Effector memory CD4-positive, alpha-beta T cell (primary cell): Measurements from ENCODE around the gene KCNK3.

Experiments used
- DNase-seq, 3 donors: peaks; one replicate each; pipeline ENCODE4 v3.0.0-alpha.2; 2020
- H3K27ac ChIP-seq: 2 replicates; pipeline ENCODE4 v1.7.0; 2013; ENCODE audit warnings: mild to moderate bottlenecking, low read length, moderate library complexity; ENCODE audit not compliant: insufficient read depth, poor library complexity, severe bottlenecking
- H3K27me3 ChIP-seq: replicated peaks from 2 replicates; pipeline ENCODE4 v1.7.0; 2013; ENCODE audit warnings: mild to moderate bottlenecking, low read length; ENCODE audit not compliant: insufficient read depth, control insufficient read depth, poor library complexity, severe bottlenecking
- H3K36me3 ChIP-seq: 2 replicates; pipeline ENCODE4 v1.7.0; 2013; ENCODE audit warnings: mild to moderate bottlenecking, low read length, moderate library complexity; ENCODE audit not compliant: control insufficient read depth, insufficient read depth
- H3K4me1 ChIP-seq: 2 replicates; pipeline ENCODE4 v1.7.0; 2013; ENCODE audit warnings: low read length, mild to moderate bottlenecking; ENCODE audit not compliant: control insufficient read depth, insufficient read depth, poor library complexity, severe bottlenecking
- H3K4me3 ChIP-seq: 2 replicates; pipeline ENCODE4 v1.7.0; 2013; ENCODE audit warnings: low read length, low read depth, mild to moderate bottlenecking; ENCODE audit not compliant: insufficient read depth, poor library complexity, severe bottlenecking
- H3K9me3 ChIP-seq: 2 replicates; pipeline ENCODE4 v1.7.0; 2013; ENCODE audit warnings: mild to moderate bottlenecking, low read length, moderate library complexity; ENCODE audit not compliant: control insufficient read depth

KCNK3 gene

DNA sequence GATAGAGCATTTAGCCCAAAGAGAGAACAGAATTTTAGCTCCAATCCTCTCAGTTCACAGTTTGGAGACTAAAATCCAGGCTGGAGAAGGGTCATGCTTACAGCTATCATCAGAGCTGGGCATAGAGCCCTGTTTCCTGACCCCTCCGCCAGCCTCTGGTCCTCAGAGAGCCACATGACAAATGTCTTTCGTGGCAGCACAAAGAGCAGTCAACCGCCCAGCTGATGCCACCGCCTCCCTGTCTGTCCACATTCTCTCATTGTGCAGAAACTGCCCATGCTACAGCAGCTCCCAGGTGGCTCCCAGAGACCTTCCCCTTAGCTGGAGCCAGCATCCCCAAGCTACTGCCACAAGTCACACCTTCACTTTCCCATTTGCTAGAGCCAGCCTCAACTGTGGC lies 7.6 kb downstream of the KCNK3 start:
- no peak for DNase-seq
- Histone ChIP-seq H3K4me1 (no peaks in the 10 kb centered on the region), H3K27ac (no peak overlapping the region), H3K36me3 (no peaks in the 10 kb centered on the region), H3K27me3 (no peaks in the 10 kb centered on the region), H3K4me3 (no peak overlapping the region), H3K9me3 (no peaks in the 10 kb centered on the region)

DNA sequence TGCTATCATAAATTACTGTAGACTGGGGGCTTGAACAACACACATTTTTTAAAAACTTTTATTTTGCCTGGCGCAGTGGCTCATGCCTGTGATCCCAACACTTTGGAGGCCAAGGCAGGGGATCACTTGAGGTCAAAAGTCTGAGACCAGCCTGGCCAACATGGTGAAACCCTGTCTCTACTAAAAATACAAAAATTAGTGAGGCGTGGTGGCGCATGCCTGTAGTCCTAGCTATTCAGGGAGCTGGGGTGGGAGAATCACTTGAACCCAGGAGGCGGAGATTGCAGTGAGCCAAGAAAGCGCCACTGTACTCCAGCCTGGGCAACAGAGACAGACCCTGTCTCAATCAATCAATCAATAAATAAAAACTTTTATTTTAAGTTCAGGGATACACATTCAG lies 9.1 kb downstream of the KCNK3 start:
- H3K4me1 ChIP-seq = no peaks in the 10 kb centered on the region
- H3K9me3 ChIP-seq = no peaks in the 10 kb centered on the region
- no peak overlapping the region for H3K4me3 ChIP-seq
- no peak overlapping the region for H3K27ac ChIP-seq
- no peaks in the 10 kb centered on the region for H3K36me3 ChIP-seq
- H3K27me3 ChIP-seq = no peaks in the 10 kb centered on the region
- no peak for DNase-seq

DNA sequence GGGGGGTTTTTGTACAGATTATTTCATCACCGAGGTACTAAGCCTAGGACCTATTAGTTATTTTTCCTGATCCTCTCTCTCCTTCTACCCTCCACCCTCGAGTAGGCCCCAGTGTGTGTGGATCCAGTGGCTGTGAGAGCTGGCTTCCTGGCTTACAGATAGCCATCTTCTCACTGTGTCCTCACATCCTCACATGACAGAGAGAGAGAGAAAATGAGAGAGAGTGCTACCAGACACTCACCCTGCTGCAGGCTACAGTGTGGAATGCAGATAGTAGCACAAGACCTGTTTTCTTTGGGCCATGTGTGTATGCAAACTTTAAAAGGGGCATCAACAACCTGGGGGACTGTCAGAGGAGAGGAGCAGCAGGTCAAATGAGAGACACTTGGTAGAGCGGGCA lies 9.5 kb downstream of the KCNK3 start:
- Histone ChIP-seq H3K27me3 (no peaks in the 10 kb centered on the region), H3K27ac (no peak overlapping the region), H3K36me3 (no peaks in the 10 kb centered on the region), H3K4me3 (no peak overlapping the region), H3K4me1 (no peaks in the 10 kb centered on the region), H3K9me3 (no peaks in the 10 kb centered on the region)
- no peak for DNase-seq

DNA sequence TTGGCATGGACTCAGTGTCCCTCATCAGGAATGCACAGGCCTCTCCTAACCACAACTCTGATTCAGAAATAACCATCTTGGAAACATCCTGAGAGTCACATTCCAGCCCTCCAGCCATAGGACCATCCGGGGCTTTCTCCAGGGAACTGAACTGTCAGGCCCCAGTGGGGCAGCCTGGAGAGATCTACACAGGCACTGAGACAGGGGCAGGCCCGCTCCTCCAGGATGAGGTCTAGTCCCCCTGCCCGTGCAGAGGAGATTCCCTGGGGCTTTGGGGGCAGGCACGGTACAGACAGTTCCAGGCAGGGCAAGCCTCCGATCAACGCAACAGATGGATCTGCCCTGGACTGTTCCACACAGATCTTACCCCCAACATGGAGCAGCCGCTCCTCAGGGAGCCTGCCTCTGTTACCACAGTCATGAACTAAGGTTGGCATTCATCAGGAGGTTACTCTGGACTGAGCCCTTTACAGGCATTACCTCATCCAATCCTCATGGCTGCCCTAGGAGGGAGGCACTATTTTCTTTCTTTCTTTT lies 12.0 kb downstream of the KCNK3 start:
- Histone ChIP-seq H3K27me3 (no peaks in the 10 kb centered on the region), H3K4me3 (no peak overlapping the region), H3K36me3 (no peaks in the 10 kb centered on the region), H3K9me3 (no peaks in the 10 kb centered on the region), H3K4me1 (no peaks in the 10 kb centered on the region), H3K27ac (no peak overlapping the region)
- no peak for DNase-seq

DNA sequence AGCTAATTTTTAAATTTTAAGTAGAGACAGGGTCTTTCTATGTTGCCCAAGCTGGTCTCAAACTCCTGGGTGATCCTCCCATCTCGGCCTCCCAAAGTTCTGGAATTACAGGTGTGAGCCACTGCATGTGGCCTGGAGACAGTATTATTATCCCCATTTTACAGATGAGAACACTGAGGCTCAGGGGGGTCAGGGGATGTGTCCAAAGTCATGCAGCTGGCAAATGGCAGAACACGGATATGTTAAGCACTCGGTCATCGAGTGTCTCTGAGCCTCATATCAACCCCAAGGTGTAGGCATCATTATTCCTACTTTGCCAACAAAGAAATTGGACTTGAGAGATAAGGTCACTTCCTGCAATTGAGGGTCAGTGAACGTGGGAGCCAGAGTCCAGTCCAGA lies 12.6 kb downstream of the KCNK3 start:
- H3K4me3 ChIP-seq = no peak overlapping the region
- H3K4me1 ChIP-seq = no peaks in the 10 kb centered on the region
- no peaks in the 10 kb centered on the region for H3K27me3 ChIP-seq
- H3K27ac ChIP-seq = no peak overlapping the region
- no peaks in the 10 kb centered on the region for H3K9me3 ChIP-seq
- DNase-seq = no peak
- H3K36me3 ChIP-seq = no peaks in the 10 kb centered on the region

DNA sequence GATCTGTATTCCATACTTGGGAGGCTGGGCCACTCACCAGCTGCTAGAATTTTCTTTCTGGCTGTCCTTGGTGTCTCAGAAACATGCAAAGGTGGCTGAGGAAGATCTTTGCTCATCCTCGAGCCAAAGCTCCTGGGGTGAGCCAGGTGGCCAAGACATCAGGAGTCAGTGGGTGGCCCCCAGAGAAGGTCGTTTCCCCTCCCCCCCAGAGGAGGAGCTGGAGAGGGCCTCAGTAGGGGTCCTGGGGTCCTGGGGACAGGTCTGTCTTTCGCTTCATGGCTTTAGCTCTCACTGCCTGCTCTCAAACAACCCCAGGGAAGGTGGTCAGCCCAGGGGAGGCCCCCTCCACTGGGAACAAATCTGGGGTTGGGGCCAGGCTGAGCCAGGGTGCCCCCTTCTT lies 13.6 kb downstream of the KCNK3 start:
- no peak overlapping the region for H3K4me3 ChIP-seq
- H3K36me3 ChIP-seq = no peaks in the 10 kb centered on the region
- no peaks in the 10 kb centered on the region for H3K9me3 ChIP-seq
- no peak overlapping the region for H3K27ac ChIP-seq
- no peak for DNase-seq
- H3K27me3 ChIP-seq = no peaks in the 10 kb centered on the region
- no peaks in the 10 kb centered on the region for H3K4me1 ChIP-seq

DNA sequence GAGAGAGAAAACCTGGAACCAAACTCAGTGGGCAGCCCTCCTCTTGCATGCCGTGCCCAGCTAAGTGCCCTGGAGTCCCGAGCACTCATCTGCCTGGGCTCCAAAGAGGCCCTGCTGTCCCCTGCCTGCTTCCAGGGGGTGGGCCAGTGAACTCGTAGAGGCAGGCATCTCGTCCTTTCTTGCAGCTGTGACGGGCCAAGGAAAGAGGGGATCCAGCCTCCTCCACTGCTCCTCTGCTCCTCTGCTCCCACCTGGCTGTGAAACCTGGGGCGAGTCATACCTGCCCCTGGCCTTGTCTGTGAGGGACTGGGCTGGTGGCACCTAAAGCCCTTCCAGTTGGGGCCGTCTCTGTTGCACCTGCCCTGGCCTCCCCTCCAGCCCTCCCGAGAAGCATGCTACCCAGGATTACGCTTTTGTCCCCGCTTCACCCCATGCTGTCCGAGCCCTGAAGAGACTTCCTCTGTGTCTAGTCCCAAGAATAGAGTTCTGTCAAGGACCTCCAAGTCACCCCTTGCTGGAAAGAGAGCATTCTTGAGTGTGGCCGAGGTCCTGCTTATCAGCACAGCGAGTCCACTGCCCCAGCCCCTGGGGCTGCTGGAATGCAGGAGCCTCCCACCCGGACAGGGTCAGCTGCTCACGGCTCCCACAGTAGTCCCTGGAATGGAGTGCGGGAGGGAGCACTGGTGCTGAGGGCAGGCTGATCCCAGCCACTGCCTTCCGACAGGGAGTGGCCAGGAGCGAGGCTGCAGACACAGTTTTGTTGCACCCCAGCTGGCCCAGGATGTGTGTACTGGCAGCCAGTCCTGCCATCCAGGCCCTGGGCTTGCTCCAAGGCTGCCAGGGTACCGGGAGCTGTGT lies 14.3 kb downstream of the KCNK3 start:
- DNase-seq = no peak
- H3K4me1 ChIP-seq = no peaks in the 10 kb centered on the region
- H3K27me3 ChIP-seq = no peaks in the 10 kb centered on the region
- no peaks in the 10 kb centered on the region for H3K9me3 ChIP-seq
- H3K36me3 ChIP-seq = no peaks in the 10 kb centered on the region
- H3K4me3 ChIP-seq = no peak overlapping the region
- no peak overlapping the region for H3K27ac ChIP-seq

DNA sequence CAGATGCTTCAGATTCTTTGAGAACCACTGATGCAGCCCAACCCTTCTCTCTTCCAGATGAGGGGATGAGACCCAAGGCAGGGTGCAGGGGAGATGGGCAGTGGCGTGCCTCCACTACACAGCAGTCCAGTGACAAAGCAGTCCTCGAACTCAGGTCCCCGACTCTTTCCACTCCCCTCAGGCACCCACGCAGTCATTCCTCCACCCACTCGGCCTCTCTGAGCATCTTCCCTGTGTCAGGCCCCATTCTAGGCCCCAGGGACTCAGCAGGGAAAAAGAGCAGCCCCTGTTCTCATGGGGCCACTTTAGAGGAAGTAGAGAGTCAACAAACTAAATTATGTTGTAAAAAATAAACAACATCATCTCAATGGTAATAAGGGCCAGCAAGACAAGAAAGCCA lies 15.2 kb downstream of the KCNK3 start:
- H3K36me3 ChIP-seq = no peaks in the 10 kb centered on the region
- no peaks in the 10 kb centered on the region for H3K4me1 ChIP-seq
- DNase-seq = no peak
- H3K9me3 ChIP-seq = no peaks in the 10 kb centered on the region
- no peak overlapping the region for H3K27ac ChIP-seq
- no peak overlapping the region for H3K4me3 ChIP-seq
- no peaks in the 10 kb centered on the region for H3K27me3 ChIP-seq

DNA sequence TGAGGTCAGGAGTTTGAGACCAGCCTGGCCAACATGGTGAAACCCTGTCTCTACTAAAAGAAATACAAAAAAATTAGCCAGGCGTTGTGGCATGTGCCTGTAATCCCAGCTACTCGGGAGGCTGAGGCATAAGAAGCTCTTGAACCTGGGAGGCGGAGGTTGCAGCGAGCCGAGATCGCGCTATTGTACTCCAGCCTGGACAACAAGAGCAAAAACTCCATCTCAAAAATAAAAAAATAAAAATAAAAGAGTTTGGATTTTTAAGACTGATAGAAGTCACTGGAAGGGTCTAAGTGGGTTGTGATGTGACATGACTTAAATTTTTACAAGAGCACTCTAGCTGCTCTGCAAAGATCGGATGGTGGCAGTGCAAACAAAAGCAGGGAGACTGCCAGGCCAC lies 15.9 kb downstream of the KCNK3 start:
- DNase-seq = no peak
- no peak overlapping the region for H3K4me3 ChIP-seq
- H3K4me1 ChIP-seq = no peaks in the 10 kb centered on the region
- no peaks in the 10 kb centered on the region for H3K27me3 ChIP-seq
- no peak overlapping the region for H3K27ac ChIP-seq
- no peaks in the 10 kb centered on the region for H3K36me3 ChIP-seq
- no peaks in the 10 kb centered on the region for H3K9me3 ChIP-seq

DNA sequence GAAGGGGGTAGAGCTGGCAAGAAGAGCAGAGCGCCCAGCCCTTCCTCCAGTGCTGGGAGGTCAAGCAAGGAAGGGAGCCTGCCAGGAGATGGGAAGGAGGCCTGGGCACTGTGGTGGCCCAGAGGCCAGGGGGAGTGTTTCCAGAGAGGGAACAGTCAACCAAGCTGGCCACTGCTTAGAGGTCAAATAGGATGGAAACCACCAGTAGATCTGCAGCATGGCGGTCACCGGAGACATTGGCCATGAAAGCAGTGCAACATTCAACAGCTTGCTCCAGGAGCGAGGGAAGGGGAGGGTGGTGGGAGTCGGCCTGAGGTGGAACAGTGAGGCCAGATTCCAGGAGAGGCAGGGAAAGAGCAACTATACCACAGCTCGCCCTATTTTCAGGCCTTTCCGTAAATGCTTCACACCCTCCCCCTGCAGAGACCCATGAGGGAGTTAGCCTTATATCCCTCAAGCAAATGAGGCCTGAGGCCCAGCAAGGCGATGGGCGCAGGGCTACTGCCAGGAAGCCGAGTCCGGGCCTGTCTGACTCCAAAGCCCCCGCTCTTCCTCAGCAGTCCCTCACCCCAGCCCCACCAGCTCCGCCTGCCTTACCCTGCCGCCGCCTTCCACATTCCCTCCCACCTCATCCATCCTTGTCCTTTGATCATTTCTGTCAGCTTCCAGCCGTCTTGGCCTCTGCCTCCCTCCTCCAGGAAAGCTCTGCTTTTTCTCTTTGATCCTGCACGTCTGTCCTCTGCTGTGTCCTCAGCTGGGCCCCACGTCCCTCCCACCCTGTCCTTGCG lies 17.0 kb downstream of the KCNK3 start:
- Histone ChIP-seq H3K4me3 (no peak overlapping the region), H3K27me3 (no peaks in the 10 kb centered on the region)

More for the DNA sequence above, 17.0 kb downstream of the KCNK3 start:
- H3K27ac ChIP-seq = no peak overlapping the region
- no peaks in the 10 kb centered on the region for H3K9me3 ChIP-seq
- no peaks in the 10 kb centered on the region for H3K4me1 ChIP-seq
- no peak for DNase-seq
- no peaks in the 10 kb centered on the region for H3K36me3 ChIP-seq
